PFSK-1 (cell line): ENCODE results near the gene MTCH1.

Source experiments
- POLR2AphosphoS5 ChIP-seq: IDR thresholded peaks from 2 replicates; pipeline ENCODE4 v1.6.1; 2012; ENCODE audit warnings: low read depth, mild to moderate bottlenecking, control low read depth, low read length, moderate library complexity
- REST ChIP-seq, 2 experiments: IDR thresholded peaks; 2 replicates each; pipeline versions ENCODE4 v1.6.1 to v1.8.0; 2011 to 2012; ENCODE audit warnings: low read depth in 2 of 2, low read length in 2 of 2, control low read depth in 1 of 2, inconsistent platforms in 1 of 2, mild to moderate bottlenecking in 1 of 2, moderate library complexity in 1 of 2; ENCODE audit not compliant: insufficient read depth in 1 of 2
- SIN3A ChIP-seq: IDR thresholded peaks from 2 replicates; pipeline ENCODE4 v1.6.1; 2012; ENCODE audit warnings: mild to moderate bottlenecking, low read length, moderate library complexity, borderline replicate concordance; ENCODE audit not compliant: insufficient read depth

DNA sequence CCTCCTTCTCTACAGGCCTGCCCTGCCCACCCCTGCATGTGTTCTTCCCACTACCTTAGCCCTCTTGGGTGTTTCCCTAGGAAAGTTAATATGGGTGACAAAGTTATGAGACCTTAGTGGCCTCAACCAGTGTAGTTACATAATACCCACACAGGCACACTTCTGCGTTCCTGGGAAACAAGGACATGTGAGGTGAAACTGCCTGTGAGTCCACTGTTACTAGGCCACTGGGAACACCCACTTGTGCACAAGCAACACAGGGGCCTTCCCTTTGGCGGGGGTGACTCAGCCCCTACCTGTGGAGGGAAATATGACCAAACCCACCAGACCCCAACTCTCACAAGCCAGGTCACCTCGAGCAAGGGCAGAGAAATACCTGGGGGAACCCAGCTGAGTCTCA is 18.7 kb downstream of the MTCH1 start:
- TF ChIP-seq SIN3A (no peak), POLR2AphosphoS5 (no peak), REST (IDR thresholded peaks at IDR 0.05; ENCODE audit: insufficient read depth in 1 of 2, low read depth in 2 of 2, low read length in 2 of 2) (no peak)
